SK-N-SH treated with all-trans-retinoic acid at 6 μM for 48 hours (cell line): ENCODE measurements around the gene DCAF7.

Experiments used
- CSRNP3 ChIP-seq: fragments of 250-450 bp; sonication (Bioruptor Pico); IDR thresholded peaks from 2 replicates; pipeline ENCODE4 v1.5.1; 2021; ENCODE audit warnings: mild to moderate bottlenecking, moderate library complexity
- GLIS3 ChIP-seq: fragments of 250-450 bp; sonication (Bioruptor Pico); IDR thresholded peaks from 2 replicates; pipeline ENCODE4 v1.5.0; 2020; ENCODE audit warnings: mild to moderate bottlenecking, moderate library complexity
- ISL1 ChIP-seq: fragments of 250-450 bp; sonication (Bioruptor Pico); IDR thresholded peaks from 2 replicates; pipeline ENCODE4 v2.1.2; 2022; ENCODE audit warnings: mild to moderate bottlenecking, moderate library complexity
- RARB ChIP-seq: fragments of 250-450 bp; sonication (Bioruptor Pico); IDR thresholded peaks from 2 replicates; pipeline ENCODE4 v1.8.0; 2021; ENCODE audit warnings: mild to moderate bottlenecking, moderate library complexity
- SNAI2 ChIP-seq: fragments of 250-450 bp; sonication (Bioruptor Pico); IDR thresholded peaks from 2 replicates; pipeline ENCODE4 v1.5.0; 2020; ENCODE audit warnings: mild to moderate bottlenecking, moderate library complexity
- ZFP3 ChIP-seq: fragments of 250-450 bp; sonication (Bioruptor Pico); IDR thresholded peaks from 2 replicates; pipeline ENCODE4 v1.5.0; 2020; ENCODE audit warnings: mild to moderate bottlenecking, moderate library complexity
- TF ChIP-seq, protein P1 (sequence below): fragments of 250-450 bp; sonication (Bioruptor Pico); IDR thresholded peaks from 2 replicates; pipeline ENCODE4 v1.5.0; 2020; ENCODE audit warnings: mild to moderate bottlenecking, moderate library complexity

GRCh38 chr17:63600569-63601438, 50.5 kb downstream of the DCAF7 start, which contains the start of gene TACO1:
- TF ChIP-seq, protein P1, sequence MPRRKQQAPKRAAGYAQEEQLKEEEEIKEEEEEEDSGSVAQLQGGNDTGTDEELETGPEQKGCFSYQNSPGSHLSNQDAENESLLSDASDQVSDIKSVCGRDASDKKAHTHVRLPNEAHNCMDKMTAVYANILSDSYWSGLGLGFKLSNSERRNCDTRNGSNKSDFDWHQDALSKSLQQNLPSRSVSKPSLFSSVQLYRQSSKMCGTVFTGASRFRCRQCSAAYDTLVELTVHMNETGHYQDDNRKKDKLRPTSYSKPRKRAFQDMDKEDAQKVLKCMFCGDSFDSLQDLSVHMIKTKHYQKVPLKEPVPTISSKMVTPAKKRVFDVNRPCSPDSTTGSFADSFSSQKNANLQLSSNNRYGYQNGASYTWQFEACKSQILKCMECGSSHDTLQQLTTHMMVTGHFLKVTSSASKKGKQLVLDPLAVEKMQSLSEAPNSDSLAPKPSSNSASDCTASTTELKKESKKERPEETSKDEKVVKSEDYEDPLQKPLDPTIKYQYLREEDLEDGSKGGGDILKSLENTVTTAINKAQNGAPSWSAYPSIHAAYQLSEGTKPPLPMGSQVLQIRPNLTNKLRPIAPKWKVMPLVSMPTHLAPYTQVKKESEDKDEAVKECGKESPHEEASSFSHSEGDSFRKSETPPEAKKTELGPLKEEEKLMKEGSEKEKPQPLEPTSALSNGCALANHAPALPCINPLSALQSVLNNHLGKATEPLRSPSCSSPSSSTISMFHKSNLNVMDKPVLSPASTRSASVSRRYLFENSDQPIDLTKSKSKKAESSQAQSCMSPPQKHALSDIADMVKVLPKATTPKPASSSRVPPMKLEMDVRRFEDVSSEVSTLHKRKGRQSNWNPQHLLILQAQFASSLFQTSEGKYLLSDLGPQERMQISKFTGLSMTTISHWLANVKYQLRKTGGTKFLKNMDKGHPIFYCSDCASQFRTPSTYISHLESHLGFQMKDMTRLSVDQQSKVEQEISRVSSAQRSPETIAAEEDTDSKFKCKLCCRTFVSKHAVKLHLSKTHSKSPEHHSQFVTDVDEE (CRISPR knock-in tag) = peak; percentile 80
- TF ChIP-seq GLIS3 (CRISPR knock-in tag) (0 out of 2 replicates have a peak, but pooled peaks have one; percentile 74), RARB (CRISPR knock-in tag) (no peak), ZFP3 (CRISPR knock-in tag) (peak; percentile 53; the same call in 1 of the 2 replicates), ISL1 (CRISPR knock-in tag) (0 out of 2 replicates have a peak, but pooled peaks have one; percentile 11), CSRNP3 (CRISPR knock-in tag) (0 out of 2 replicates have a peak, but pooled peaks have one; percentile 38), SNAI2 (no peak)
